IPS DF 19.7 (cell line): ENCODE data around the gene IDS.
"Not testable (repeated sequence)": the region's sequence is repeated elsewhere in the genome, so short reads cannot be mapped to it uniquely, and the experiment has no call there.

Experiments
- DNase-seq: peaks from one replicate; pipeline ENCODE4 v3.0.0-alpha.2; 2013; ENCODE audit warnings: low read depth, low spot score

IDS gene

GRCh38 chrX:149497626-149498025, 7.5 kb downstream of the IDS start:
- no peak for DNase-seq

GRCh38 chrX:149497054-149497453, 8.1 kb downstream of the IDS start:
- DNase-seq: no peak

- no peak for DNase-seq
Measured at GRCh38 chrX:149495573-149496071, 9.5 kb downstream of the IDS start.

- DNase-seq: no peak
Measured at GRCh38 chrX:149494844-149495565, 10.1 kb downstream of the IDS start.

GRCh38 chrX:149493567-149494562, 11.2 kb downstream of the IDS start:
- DNase-seq: no peak

- DNase-seq: no peak
Measured at GRCh38 chrX:149491812-149492211, 13.3 kb downstream of the IDS start.

- DNase-seq: no peak
Measured at GRCh38 chrX:149490100-149490499, 15.0 kb downstream of the IDS start.

- DNase-seq: not testable (repeated sequence)
Measured at GRCh38 chrX:149488411-149489052, 16.6 kb downstream of the IDS start.

GRCh38 chrX:149488008-149488407, 17.1 kb downstream of the IDS start:
- not testable (repeated sequence) for DNase-seq

GRCh38 chrX:149487292-149487691, 17.8 kb downstream of the IDS start:
- DNase-seq: no peak

GRCh38 chrX:149476513-149476912, 28.6 kb downstream of the IDS start:
- no peak for DNase-seq

GRCh38 chrX:149473966-149474365, 31.1 kb downstream of the IDS start:
- DNase-seq: no peak

- DNase-seq: no peak
Measured at GRCh38 chrX:149473092-149473491, 32.0 kb downstream of the IDS start.

GRCh38 chrX:149472625-149473024, 32.5 kb downstream of the IDS start:
- no peak for DNase-seq

GRCh38 chrX:149471397-149471796, 33.7 kb downstream of the IDS start:
- DNase-seq: no peak

- DNase-seq: no peak
Measured at GRCh38 chrX:149470955-149471354, 34.2 kb downstream of the IDS start.

- DNase-seq: no peak
Measured at GRCh38 chrX:149469406-149469805, 35.7 kb downstream of the IDS start.

GRCh38 chrX:149467920-149468319, 37.2 kb downstream of the IDS start:
- no peak for DNase-seq

- no peak for DNase-seq
Measured at GRCh38 chrX:149467461-149467860, 37.6 kb downstream of the IDS start.

- no peak for DNase-seq
Measured at GRCh38 chrX:149462849-149463248, 42.3 kb downstream of the IDS start.

- DNase-seq: no peak
Measured at GRCh38 chrX:149461746-149462145, 43.4 kb downstream of the IDS start.

- no peak for DNase-seq
Measured at GRCh38 chrX:149458586-149458985, 46.5 kb downstream of the IDS start.
